SH-SY5Y (cell line): ENCODE measurements around the gene DNMT3A.

Source experiments
- GATA2 ChIP-seq: IDR thresholded peaks from 2 replicates; pipeline ENCODE4 v1.6.1; 2011; ENCODE audit warnings: mild to moderate bottlenecking, low read depth, low read length
- GATA3 ChIP-seq: IDR thresholded peaks from 2 replicates; pipeline ENCODE4 v1.6.1; 2011; ENCODE audit warnings: low read depth, mild to moderate bottlenecking, low read length, moderate library complexity

DNA sequence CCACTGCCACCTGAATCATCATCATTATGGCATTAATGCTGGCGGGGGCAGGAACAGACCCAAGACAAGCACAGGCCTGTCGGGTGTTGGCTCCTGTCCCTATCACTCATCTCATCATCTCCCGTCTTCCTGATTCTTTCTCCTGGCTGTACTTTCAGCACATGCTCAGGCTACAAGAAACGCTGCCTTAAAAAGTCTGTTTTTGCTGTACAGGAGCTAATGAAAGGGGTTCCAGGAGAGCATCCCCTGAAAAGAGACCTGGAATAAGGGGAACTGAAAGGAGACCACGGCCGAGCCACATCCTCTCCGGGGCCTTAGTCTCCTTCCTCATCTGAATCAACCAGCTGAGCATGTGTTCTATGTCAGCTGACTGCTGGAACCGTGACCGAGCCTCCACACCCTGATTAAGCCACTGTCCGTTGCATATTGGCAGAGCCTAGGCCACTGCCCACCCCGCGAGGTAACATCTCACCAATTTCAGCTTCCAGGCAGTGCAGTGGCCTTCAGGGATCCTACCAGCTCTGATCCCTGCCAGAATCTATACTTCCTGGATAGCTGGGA, 62.6 kb downstream of the DNMT3A start:
- TF ChIP-seq GATA2: no peak
- no peak for TF ChIP-seq GATA3
